Pancreas (tissue), 10 donors: ENCODE results near the gene ENTPD7. TPM values are rescaled to one million over a fixed set of nuclear protein-coding genes. Genes with fewer than 3 reads are reported as not detected.

Experiments
- ATAC-seq, 4 donors: fragments of 200-7000 bp; cut with Tn5 transposase; one replicate each; pipeline versions ENCODE4 v1.8.0 to v1.9.1; 2020; ENCODE audit warnings: mild to moderate bottlenecking in 4 of 4, moderate library complexity in 4 of 4
- DNase-seq, 6 donors: peaks; one replicate each; pipeline ENCODE4 v3.0.0-alpha.2; 2020
- FAIRE-seq: peaks from 2 replicates; lab custom pipeline; 2012; peaks lifted over from hg19 to GRCh38; lab: Jason Lieb, UNC
- H3K27ac ChIP-seq, 4 donors: fragments of 200-600 bp; sonication (generic); 1 replicate in 3 of 4; 2 replicates in 1 of 4; pipeline versions ENCODE4 v1.5.0 to v1.8.0; 2020
- H3K27me3 ChIP-seq, 4 donors: fragments of 200-600 bp; one replicate each; pipeline ENCODE4 v1.8.0; 2021
- H3K36me3 ChIP-seq, 3 donors: fragments of 200-600 bp; sonication (generic) in 1 of 3; one replicate each; pipeline versions ENCODE4 v1.5.0 to v1.8.0; 2020 to 2021
- H3K4me1 ChIP-seq, 3 donors: fragments of 200-600 bp; one replicate each; pipeline ENCODE4 v1.8.0; 2021
- H3K4me3 ChIP-seq, 4 donors: fragments of 200-600 bp; sonication (generic) in 2 of 4; one replicate each; pipeline versions ENCODE4 v1.5.0 to v1.8.0; 2020 to 2021
- H3K9me3 ChIP-seq, 4 donors: fragments of 200-600 bp; one replicate each; pipeline ENCODE4 v1.8.0; 2021
- CTCF ChIP-seq, 4 donors: fragments of 200-600 bp; sonication (generic) in 3 of 4; IDR thresholded peaks; one replicate each; pipeline versions ENCODE4 v1.5.0 to v1.8.0; 2021; ENCODE audit warnings: antibody characterized with exemption in 4 of 4
- WGBS, 2 donors: extraction: QIAGEN DNeasy Blood & Tissue Kit; methylation state at CpG; one replicate each; pipeline ENCODE4 v1.1.7; 2013; 5-methylcytosine and 5-hydroxymethylcytosine counted together
- intact Hi-C, 3 donors: fragments of 100-400 bp; cut with DNase I; formaldehyde crosslinking; loops; one replicate each; pipeline versions ENCODE4 v1.11.1 to v1.14.2; 2022
- polyA plus RNA-seq, 2 donors: library from polyadenylated mRNA; stranded (reverse); fragments of 200-250 nt; gene quantifications; one replicate each; pipeline ENCODE4 v1.2.3, GENCODE V29; 2013
- total RNA-seq, 6 donors: library from RNA; stranded (reverse); fragmentation: NEBNext Ultra II Directional in 4 of 6; extraction: Animal tissue kit (Norgen Biotek cat#: 25700) in 4 of 6; gene quantifications; one replicate each; pipeline versions ENCODE4 v1.2.1 to v1.2.4, GENCODE V29; 2021 to 2023
- donor health status: healthy with polysubstance abuse.
- donor health status: DM: no; HTN: no; CAD: no; lungs with moderate emphysema.
- donor health status: DM: no; HTN: no; CAD: no.
- donor health status: control.
- donor health status: control.
- donor health status: Bipolar disorder and iron deficiency.
- donor health status: DM: yes; HTN: yes; CAD: no.
- donor health status: DM: no; HTN: no; CAD: no.
- donor health status: DM: no; HTN: no; CAD: no.
- donor health status: DM: yes; HTN: yes; CAD: no.

Gene ENTPD7
- total and polyA plus RNA-seq, 8 donors, result 1.8 to 19.8 (median 11.3) TPM

GRCh38 chr10:99681553-99681952, 22.2 kb downstream of the ENTPD7 start:
- no peaks in the 10 kb centered on the region for H3K9me3 ChIP-seq
- H3K27ac ChIP-seq, result peak overlapping the region in 1 of 4 donors; percentile 46
- intact Hi-C loops, result no loop called here
- WGBS, 2 donors, result 67% methylated on average over 4 of the region's 4 CpGs
- FAIRE-seq (no peak), ATAC-seq (peak; percentile 55 to 78 (median 70)), DNase-seq (peak in 2 of 6 donors; percentile 23 to 29)
- peaks cover 0 to 15% (median 0%) of the 10 kb centered on the region in 3 donors for H3K36me3 ChIP-seq
- H3K27me3 ChIP-seq, result no peaks in the 10 kb centered on the region
- peaks cover 7 to 22% (median 13%) of the 10 kb centered on the region in 3 donors for H3K4me1 ChIP-seq
- TF ChIP-seq CTCF (IDR thresholded peaks at IDR 0.05), result no peak
- H3K4me3 ChIP-seq, result no peak overlapping the region

GRCh38 chr10:99682032-99682431, 22.7 kb downstream of the ENTPD7 start:
- DNase-seq (no peak), ATAC-seq (peak in 2 of 4 donors; percentile 36 to 38), FAIRE-seq (no peak)
- Histone ChIP-seq H3K36me3 (peaks cover 0 to 15% (median 0%) of the 10 kb centered on the region in 3 donors), H3K27ac (peak overlapping the region in 1 of 4 donors; percentile 46), H3K9me3 (no peaks in the 10 kb centered on the region), H3K4me1 (peaks cover 7 to 19% (median 13%) of the 10 kb centered on the region in 3 donors), H3K27me3 (no peaks in the 10 kb centered on the region), H3K4me3 (no peak overlapping the region)
- no peak for TF ChIP-seq CTCF (IDR thresholded peaks at IDR 0.05)
- 3 to 11% methylated on average over 1 of the region's 1 CpG for WGBS, 2 donors
- intact Hi-C loops, result no loop called here

- Histone ChIP-seq H3K4me1 (peaks cover 7 to 18% (median 13%) of the 10 kb centered on the region in 3 donors), H3K4me3 (no peak overlapping the region), H3K27ac (peak overlapping the region in 1 of 4 donors; percentile 46), H3K27me3 (no peaks in the 10 kb centered on the region), H3K9me3 (no peaks in the 10 kb centered on the region), H3K36me3 (peaks cover 0 to 15% (median 0%) of the 10 kb centered on the region in 3 donors)
- intact Hi-C loops, result no loop called here
- peak in 2 of 6 donors; percentile 21 to 34 for DNase-seq
- no peak for FAIRE-seq
- 37 to 42% methylated on average over 1 of the region's 1 CpG for WGBS, 2 donors
- peak; percentile 78 to 89 (median 84) for ATAC-seq
- peak in 1 of 4 donors; percentile 25 for TF ChIP-seq CTCF (IDR thresholded peaks at IDR 0.05)
Observed at GRCh38 chr10:99682752-99683151, 23.4 kb downstream of the ENTPD7 start.

- ATAC-seq (peak in 2 of 4 donors; percentile 53 to 60), FAIRE-seq (no peak), DNase-seq (no peak)
- Histone ChIP-seq H3K9me3 (no peaks in the 10 kb centered on the region), H3K27ac (peak overlapping the region in 2 of 4 donors; percentile 19 to 20), H3K4me3 (no peak overlapping the region), H3K36me3 (peaks cover 0 to 15% (median 0%) of the 10 kb centered on the region in 3 donors), H3K27me3 (no peaks in the 10 kb centered on the region), H3K4me1 (peaks cover 7 to 18% (median 13%) of the 10 kb centered on the region in 3 donors)
- no peak for TF ChIP-seq CTCF (IDR thresholded peaks at IDR 0.05)
- intact Hi-C loops, result no loop called here
- 62 to 63% methylated on average over 2 of the region's 2 CpGs for WGBS, 2 donors
Observed at GRCh38 chr10:99685597-99685967, 26.3 kb downstream of the ENTPD7 start.

- TF ChIP-seq CTCF (IDR thresholded peaks at IDR 0.05), result no peak
- no peaks in the 10 kb centered on the region for H3K9me3 ChIP-seq
- intact Hi-C loops, result no loop called here
- FAIRE-seq, result no peak
- peaks cover 0 to 10% (median 0%) of the 10 kb centered on the region in 3 donors for H3K4me1 ChIP-seq
- no peak for DNase-seq
- H3K36me3 ChIP-seq, result peaks cover 0 to 31% (median 11%) of the 10 kb centered on the region in 3 donors
- H3K4me3 ChIP-seq, result no peak overlapping the region
- ATAC-seq, result no peak
- 97 to 100% methylated on average over 1 of the region's 1 CpG for WGBS, 2 donors
- H3K27ac ChIP-seq, result no peak overlapping the region
- no peaks in the 10 kb centered on the region for H3K27me3 ChIP-seq
Observed at GRCh38 chr10:99689461-99689860, 30.2 kb downstream of the ENTPD7 start.
